Heart right ventricle (tissue), 16 donors: Measurements from ENCODE around the gene LRRC40. TPM values are rescaled to one million over a fixed set of nuclear protein-coding genes. Genes with fewer than 3 reads are reported as not detected.
A peak's percentile ranks its signal among the peaks of the same experiment; 100 is the strongest.

Source experiments
- ATAC-seq, 8 donors: fragments of 200-7000 bp; cut with Tn5 transposase; one replicate each; pipeline ENCODE4 v1.9.1; 2020; ENCODE audit warnings: mild to moderate bottlenecking in 8 of 8, moderate library complexity in 8 of 8, moderate number of reproducible peaks in 1 of 8
- DNase-seq, 2 donors: peaks; one replicate each; pipeline ENCODE4 v3.0.0-alpha.2; 2020
- H3K27ac ChIP-seq, 10 donors: fragments of 200-600 bp; sonication (generic) in 2 of 10; one replicate each; pipeline versions ENCODE4 v1.5.0 to v1.8.0; 2020 to 2022; ENCODE audit warnings: mild to moderate bottlenecking in 3 of 10
- H3K27me3 ChIP-seq, 7 donors: fragments of 200-600 bp; one replicate each; pipeline ENCODE4 v1.8.0; 2021 to 2022; ENCODE audit warnings: mild to moderate bottlenecking in 2 of 7
- H3K36me3 ChIP-seq, 9 donors: fragments of 200-600 bp; sonication (generic) in 1 of 9; one replicate each; pipeline versions ENCODE4 v1.5.0 to v1.8.0; 2020 to 2022; ENCODE audit warnings: mild to moderate bottlenecking in 2 of 9
- H3K4me1 ChIP-seq, 9 donors: fragments of 200-600 bp; sonication (generic) in 1 of 9; one replicate each; pipeline versions ENCODE4 v1.5.0 to v1.8.0; 2020 to 2022; ENCODE audit warnings: mild to moderate bottlenecking in 4 of 9
- H3K4me3 ChIP-seq, 10 donors: fragments of 200-600 bp; sonication (generic) in 2 of 10; one replicate each; pipeline versions ENCODE4 v1.5.0 to v1.8.0; 2020 to 2022; ENCODE audit warnings: mild to moderate bottlenecking in 7 of 10, moderate library complexity in 2 of 10
- H3K9me3 ChIP-seq, 11 donors: fragments of 200-600 bp in 10 of 11; sonication (generic) in 2 of 11; one replicate each; pipeline versions ENCODE4 v1.5.0 to v1.8.0; 2013 to 2022; ENCODE audit warnings: mild to moderate bottlenecking in 2 of 11, control low read depth in 1 of 11, moderate library complexity in 1 of 11
- CTCF ChIP-seq, 9 donors: fragments of 200-600 bp; sonication (generic) in 2 of 9; IDR thresholded peaks; one replicate each; pipeline versions ENCODE4 v1.5.0 to v1.8.0; 2021 to 2022; ENCODE audit warnings: antibody characterized with exemption in 9 of 9, mild to moderate bottlenecking in 5 of 9, moderate library complexity in 1 of 9
- WGBS, 2 donors: extraction: QIAGEN DNeasy Blood & Tissue Kit; methylation state at CpG; one replicate each; pipeline ENCODE4 v1.1.7; 2013; ENCODE audit warnings: inconsistent platforms in 1 of 2; 5-methylcytosine and 5-hydroxymethylcytosine counted together
- intact Hi-C, 10 donors: fragments of 100-400 bp; cut with DNase I; formaldehyde crosslinking; loops; one replicate each; pipeline versions ENCODE4 v1.11.1 to v1.14.2; 2022
- polyA plus RNA-seq, 2 donors: library from polyadenylated mRNA; stranded (reverse); fragments of 200-250 nt; gene quantifications; one replicate each; pipeline ENCODE4 v1.2.3, GENCODE V29; 2013
- total RNA-seq, 10 donors: library from RNA; stranded (reverse); fragmentation: NEBNext Ultra II Directional in 3 of 10; extraction: Animal tissue kit (Norgen Biotek cat#: 25700) in 3 of 10; gene quantifications; one replicate each; pipeline versions ENCODE4 v1.2.1 to v1.2.4, GENCODE V29; 2021 to 2023
- donor health status: Arrhythmogenic right ventricular cardiomyopathy.
- donor health status: ischemic (EF 13 %, LVEDD 7.1; RV severe dilation, severe dysfunction).
- donor health status: healthy with polysubstance abuse.
- donor health status: DM: no; HTN: yes; CAD: no.
- donor health status: DM: no; HTN: no; CAD: no.
- donor health status: ischemic (EF 25% LVEDD 6.9; RV normal size, moderate dysfunction).
- donor health status: ischemic (EF 25% LVEDD 5.7; RV mildly dilated, moderate dysfunction).
- donor health status: healthy.
- donor health status: DM: yes; HTN: yes; CAD: no.
- donor health status: Ischemic cardiomyopathy.
- donor health status: ischemic (EF 35%, LVEDD 5.7; RV mildly dilated, moderate dysfunction).
- donor health status: nonischemic (EF 11% LVEDD 7.7; RV severe dilation, severe dysfunction).
- donor health status: DM: yes; HTN: yes; CAD: no.
- donor health status: PGD.
- donor health status: ischemic (EF 29% LVEDD 5.4; RV normal size, mild dysfunction).
- donor health status: nonischemic (EF 23%, LVEDD 6.1; RV moderate dilation, normal function).

The LRRC40 gene
- total and polyA plus RNA-seq, 12 donors = 6.5 to 12.2 (median 11.1) TPM

DNA sequence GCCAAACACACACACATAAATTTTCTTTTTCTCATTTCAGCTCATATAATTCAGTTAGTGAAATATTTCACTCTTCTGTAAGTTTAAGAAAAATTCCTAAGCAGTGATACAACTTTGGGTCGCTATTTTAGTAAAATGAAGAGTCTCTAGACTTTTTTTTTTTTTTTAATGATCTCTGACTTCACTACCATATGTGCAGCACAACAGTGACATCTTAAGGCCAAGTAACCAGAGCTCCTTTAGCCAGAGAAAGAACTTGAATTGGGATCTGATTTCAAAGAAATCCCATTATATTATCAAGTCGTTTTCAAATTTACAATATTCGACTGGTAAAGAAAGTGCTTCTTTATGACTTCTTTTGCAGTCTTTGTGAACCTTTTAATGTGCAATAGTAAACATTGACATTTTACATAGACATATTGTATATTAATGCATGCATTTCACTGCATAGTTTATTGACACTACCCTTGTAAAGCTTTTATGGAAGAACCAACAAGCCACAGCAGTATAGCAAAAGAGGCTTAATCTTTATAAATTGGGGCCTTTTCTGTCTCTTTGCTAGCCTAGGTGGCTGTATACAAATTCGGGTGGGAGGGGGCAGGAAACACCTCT lies 62.2 kb downstream of the LRRC40 start:
- DNase-seq (no peak), ATAC-seq (no peak)
- Histone ChIP-seq H3K27me3 (no peaks in the 10 kb centered on the region), H3K4me1 (peaks cover 0 to 32% (median 9%) of the 10 kb centered on the region in 9 donors), H3K27ac (no peak overlapping the region), H3K36me3 (peaks cover 0 to 49% (median 10%) of the 10 kb centered on the region in 9 donors), H3K4me3 (no peak overlapping the region), H3K9me3 (no peaks in the 10 kb centered on the region)
- 59 to 66% methylated on average over 4 of the region's 4 CpGs for WGBS, 2 donors
- TF ChIP-seq CTCF (IDR thresholded peaks at IDR 0.05) = peak in 5 of 9 donors; percentile 19 to 42 (median 30)
- intact Hi-C loops = no loop called here

GRCh38 chr1:70142075-70142474 lies 63.3 kb downstream of the LRRC40 start:
- peak in 5 of 9 donors; percentile 31 to 47 (median 32) for TF ChIP-seq CTCF (IDR thresholded peaks at IDR 0.05)
- intact Hi-C loops = no loop called here
- WGBS, 2 donors = 55 to 58% methylated on average over 2 of the region's 2 CpGs

DNA sequence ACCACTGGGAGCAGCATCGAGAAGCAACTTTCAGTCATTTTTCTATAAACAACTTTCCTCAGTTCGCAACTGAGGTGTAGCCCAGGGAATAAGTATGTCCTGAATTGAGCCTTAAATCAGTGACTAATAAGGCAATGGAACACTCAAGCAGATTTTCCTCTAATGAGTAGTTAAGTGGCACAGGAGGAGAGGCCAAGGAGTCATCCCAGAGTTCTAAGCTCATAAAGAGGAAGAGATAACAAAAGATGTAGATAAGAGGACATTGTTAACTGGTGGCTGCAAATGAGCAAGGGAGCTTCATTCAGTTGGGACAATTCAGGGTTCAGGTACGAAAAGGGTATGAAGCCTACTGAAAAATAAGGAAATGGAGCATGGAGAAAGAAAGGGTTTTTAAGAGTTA lies 64.5 kb downstream of the LRRC40 start:
- H3K4me3 ChIP-seq = no peak overlapping the region
- ATAC-seq (peak in 1 of 8 donors; percentile 24), DNase-seq (no peak)
- no peak for TF ChIP-seq CTCF (IDR thresholded peaks at IDR 0.05)
- peak overlapping the region in 2 of 10 donors; percentile 23 to 33 for H3K27ac ChIP-seq
- no peaks in the 10 kb centered on the region for H3K27me3 ChIP-seq
- intact Hi-C loops = no loop called here
- H3K36me3 ChIP-seq = peaks cover 0 to 27% (median 2%) of the 10 kb centered on the region in 9 donors
- H3K4me1 ChIP-seq = peaks cover 0 to 32% (median 9%) of the 10 kb centered on the region in 9 donors
- no peaks in the 10 kb centered on the region for H3K9me3 ChIP-seq
- 63 to 78% methylated on average over 3 of the region's 3 CpGs for WGBS, 2 donors

More at GRCh38 chr1:70142075-70142474, 63.3 kb downstream of the LRRC40 start:
- Histone ChIP-seq H3K4me3 (no peak overlapping the region), H3K27ac (no peak overlapping the region), H3K4me1 (peaks cover 0 to 32% (median 9%) of the 10 kb centered on the region in 9 donors), H3K9me3 (no peaks in the 10 kb centered on the region), H3K27me3 (no peaks in the 10 kb centered on the region), H3K36me3 (peaks cover 0 to 38% (median 4%) of the 10 kb centered on the region in 9 donors)
- no peak for DNase-seq
- no peak for ATAC-seq

DNA sequence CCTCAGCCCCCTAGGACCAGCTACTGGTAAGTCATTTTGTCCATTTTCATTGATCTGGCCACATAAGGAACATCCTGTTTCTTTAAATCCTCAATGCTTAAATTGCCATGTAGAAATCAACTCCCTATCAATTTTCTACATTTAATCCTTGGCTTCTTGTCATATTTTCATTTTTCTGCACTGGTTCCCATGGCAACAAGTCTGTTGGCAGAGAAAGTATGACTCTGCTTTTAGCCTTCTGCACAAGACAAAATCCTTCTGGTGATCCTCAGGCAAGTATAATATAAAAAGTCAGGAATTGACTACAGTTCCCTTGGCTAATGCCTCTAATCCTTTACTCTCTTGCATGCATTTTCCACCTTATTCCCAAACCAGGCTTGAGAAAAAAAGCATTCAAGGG lies 65.0 kb downstream of the LRRC40 start:
- H3K27ac ChIP-seq = peak overlapping the region in 2 of 10 donors; percentile 23 to 33
- peaks cover 0 to 32% (median 9%) of the 10 kb centered on the region in 9 donors for H3K4me1 ChIP-seq
- ATAC-seq (peak in 6 of 8 donors; percentile 49 to 71 (median 66)), DNase-seq (peak in 1 of 2 donors; percentile 24)
- H3K9me3 ChIP-seq = no peaks in the 10 kb centered on the region
- TF ChIP-seq CTCF (IDR thresholded peaks at IDR 0.05) = no peak
- peaks cover 0 to 22% (median 0%) of the 10 kb centered on the region in 9 donors for H3K36me3 ChIP-seq
- intact Hi-C loops = no loop called here
- no peaks in the 10 kb centered on the region for H3K27me3 ChIP-seq
- no peak overlapping the region for H3K4me3 ChIP-seq
